Adrenal gland (tissue), 12 donors: Measurements from ENCODE around the gene SLC13A3. TPM values are rescaled to one million over a fixed set of nuclear protein-coding genes. Genes with fewer than 3 reads are reported as not detected.

Experiments used
- DNase-seq, 7 donors: peaks; one replicate each; pipeline ENCODE4 v3.0.0-alpha.2; 2019 to 2020
- H3K27ac ChIP-seq, 5 donors: fragments of 200-600 bp; sonication (generic) in 4 of 5; 1 replicate in 3 of 5; 2 replicates in 2 of 5; pipeline versions ENCODE4 v1.5.1 to v1.8.0; 2016 to 2020; ENCODE audit warnings: mild to moderate bottlenecking in 1 of 5
- H3K27me3 ChIP-seq: fragments of 200-600 bp; 2 replicates; pipeline ENCODE4 v1.8.0; 2021
- H3K36me3 ChIP-seq, 2 donors: fragments of 200-600 bp; replicated peaks in 1 of 2; 1 replicate in 1 of 2; 2 replicates in 1 of 2; pipeline versions ENCODE4 v1.5.1 to v1.8.0; 2018 to 2022
- H3K4me1 ChIP-seq, 2 donors: fragments of 200-600 bp; replicated peaks in 1 of 2; 1 replicate in 1 of 2; 2 replicates in 1 of 2; pipeline versions ENCODE4 v1.5.1 to v1.8.0; 2018 to 2021
- H3K4me3 ChIP-seq, 4 donors: fragments of 200-600 bp; sonication (generic) in 3 of 4; one replicate each; pipeline ENCODE4 v1.5.1; 2016 to 2018
- H3K9me3 ChIP-seq, 3 donors: fragments of 200-600 bp; sonication (generic) in 1 of 3; replicated peaks in 1 of 3; 1 replicate in 2 of 3; 2 replicates in 1 of 3; pipeline versions ENCODE4 v1.5.1 to v1.8.0; 2016 to 2021
- CTCF ChIP-seq, 6 experiments: fragments of 450-650 bp in 4 of 6; fragments of 200-600 bp in 2 of 6; sonication (generic) in 1 of 6; IDR thresholded peaks; 1 replicate in 5 of 6; 2 replicates in 1 of 6; pipeline versions ENCODE4 v1.5.1 to v1.8.0; 2016 to 2021; ENCODE audit warnings: antibody characterized with exemption in 6 of 6, mild to moderate bottlenecking in 2 of 6, moderate library complexity in 1 of 6
- POLR2A ChIP-seq, 2 donors: fragments of 450-650 bp; IDR thresholded peaks; one replicate each; pipeline ENCODE4 v1.6.1; 2017; ENCODE audit warnings: antibody characterized with exemption in 2 of 2, mild to moderate bottlenecking in 2 of 2, moderate library complexity in 1 of 2
- WGBS, 4 donors: extraction: QIAGEN DNeasy Blood & Tissue Kit in 2 of 4; methylation state at CpG; one replicate each; pipeline versions ENCODE4 v1.1.5 to v1.1.7; 2013 to 2017; 5-methylcytosine and 5-hydroxymethylcytosine counted together
- intact Hi-C, 2 donors: fragments of 100-400 bp; cut with DNase I; formaldehyde crosslinking; loops; one replicate each; pipeline versions ENCODE4 v1.14.1 to v1.15.0; 2022 to 2023
- polyA plus RNA-seq, 3 donors: library from polyadenylated mRNA; stranded (reverse); fragments of 200-250 nt in 2 of 3; fragments of 350-450 nt in 1 of 3; fragmentation: Illumina TruSeq in 1 of 3; extraction: RNeasy Lipid Tissue Mini Kit (QIAGEN cat#74804) in 1 of 3; gene quantifications; one replicate each; pipeline ENCODE4 v1.2.3, GENCODE V29; 2013 to 2014
- total RNA-seq, 9 donors: library from RNA; depleted of rRNA in 4 of 9; stranded (reverse); fragments of >200 nt in 4 of 9; fragments of 120-200 nt in 1 of 9; fragmentation: NEBNext Ultra II Directional in 1 of 9; extraction: Animal tissue kit (Norgen Biotek cat#: 25700) in 1 of 9; gene quantifications; one replicate each; pipeline versions ENCODE4 v1.1.0 to v1.2.4, GENCODE V29; 2013 to 2023
- donor health status: healthy with polysubstance abuse.
- donor health status: Bipolar disorder and iron deficiency.
- donor health status: DM: yes; HTN: yes; CAD: no.
- donor health status: DM: no; HTN: no; CAD: no.
- donor health status: DM: no; HTN: no; CAD: no.
- donor health status: DM: yes; HTN: yes; CAD: no.

Gene SLC13A3
- total and polyA plus RNA-seq, 12 donors = 1.5 to 11.2 (median 3.9) TPM

GRCh38 chr20:46553926-46554325 lies 97.3 kb downstream of the SLC13A3 start:
- H3K27me3 ChIP-seq = no peaks in the 10 kb centered on the region
- H3K9me3 ChIP-seq = no peaks in the 10 kb centered on the region
- intact Hi-C loops = no loop called here
- H3K4me1 ChIP-seq = no peaks in the 10 kb centered on the region
- WGBS, 4 donors = 91 to 96% (median 94%) methylated on average over 3 of the region's 3 CpGs
- no peaks in the 10 kb centered on the region for H3K36me3 ChIP-seq
- H3K4me3 ChIP-seq = no peak overlapping the region
- DNase-seq = no peak
- no peak for TF ChIP-seq POLR2A (IDR thresholded peaks at IDR 0.05)
- H3K27ac ChIP-seq = no peak overlapping the region

GRCh38 chr20:46552460-46553420 lies 98.5 kb downstream of the SLC13A3 start:
- Histone ChIP-seq H3K4me1 (no peaks in the 10 kb centered on the region), H3K27ac (no peak overlapping the region), H3K36me3 (no peaks in the 10 kb centered on the region), H3K4me3 (no peak overlapping the region), H3K27me3 (no peaks in the 10 kb centered on the region), H3K9me3 (no peaks in the 10 kb centered on the region)
- 72 to 81% (median 75%) methylated on average over 4 of the region's 4 CpGs for WGBS, 4 donors
- no peak for TF ChIP-seq POLR2A (IDR thresholded peaks at IDR 0.05)
- TF ChIP-seq CTCF (IDR thresholded peaks at IDR 0.05) = no peak
- DNase-seq = no peak
- intact Hi-C loops = no loop called here

- peaks cover 0 to 5% of the 10 kb centered on the region in 2 donors for H3K4me1 ChIP-seq
- no peak for TF ChIP-seq POLR2A (IDR thresholded peaks at IDR 0.05)
- TF ChIP-seq CTCF (IDR thresholded peaks at IDR 0.05) = no peak
- H3K4me3 ChIP-seq = no peak overlapping the region
- no peaks in the 10 kb centered on the region for H3K36me3 ChIP-seq
- no peaks in the 10 kb centered on the region for H3K27me3 ChIP-seq
- intact Hi-C loops = no loop called here
- H3K9me3 ChIP-seq = no peaks in the 10 kb centered on the region
- WGBS, 4 donors = 79 to 84% (median 80%) methylated on average over 11 to 12 of the region's 12 CpGs
- DNase-seq = no peak
- H3K27ac ChIP-seq = no peak overlapping the region
Observed at GRCh38 chr20:46551522-46552381, 99.5 kb downstream of the SLC13A3 start.

GRCh38 chr20:46550461-46550860 lies 100.8 kb downstream of the SLC13A3 start, which contains the start of gene OCSTAMP:
Gene OCSTAMP, minus strand, starts transcription at chr20:46550654. Its CDS starts 94 bp downstream, at chr20:46550560.
- Histone ChIP-seq H3K27ac (no peak within 1 kb of the TSS), H3K9me3 (no peaks in the 10 kb centered on the region), H3K36me3 (no peaks in the 10 kb centered on the region), H3K4me3 (no peak within 1 kb of the TSS), H3K4me1 (peaks cover 0 to 5% of the 10 kb centered on the region in 2 donors), H3K27me3 (no peaks in the 10 kb centered on the region)
- 74 to 82% (median 77%) methylated on average over 9 of the region's 9 CpGs for WGBS, 4 donors
- intact Hi-C loops = no loop called here
- DNase-seq = no peak
- TF ChIP-seq POLR2A (IDR thresholded peaks at IDR 0.05) = no peak
- no peak for TF ChIP-seq CTCF (IDR thresholded peaks at IDR 0.05)
